HepG2 (cell line): Measurements from ENCODE around the gene AHRR. TPM values are rescaled to one million over a fixed set of nuclear protein-coding genes. Genes with fewer than 3 reads are reported as not detected.

Source experiments
- ATAC-seq: fragments of 200-7000 bp; cut with Tn5 transposase; 3 replicates; pipeline ENCODE4 v1.9.1; 2020; ENCODE audit warnings: mild to moderate bottlenecking, moderate library complexity
- BruUV-seq: library from RNA; stranded (reverse); fragments of 400-500 nt; replicated peaks from 2 replicates; lab custom pipeline; 2021; lab: Mats Ljungman, UMichigan
- CTCF ChIA-PET: fragments of 300-600 bp; formaldehyde crosslinking; extraction: SDS; loops from one replicate; lab custom pipeline; 2021; ENCODE audit warnings: low total read pairs, inconsistent platforms, low intra/inter-chr PET ratio; lab: Yijun Ruan, JAX
- POLR2A ChIA-PET: fragments of 350-600 bp; sonication (Branson Sonifier 250); formaldehyde crosslinking; loops from one replicate; lab custom pipeline; 2020; ENCODE audit warnings: antibody characterized with exemption, inconsistent platforms; lab: Yijun Ruan, JAX
- DNase-seq: peaks from one replicate; pipeline ENCODE4 v3.0.0-alpha.2; 2015; ENCODE audit warnings: low spot score
- FAIRE-seq: peaks from 3 replicates; lab custom pipeline; 2011; peaks lifted over from hg19 to GRCh38; lab: Jason Lieb, UNC
- H2AFZ ChIP-seq: one replicate; pipeline ENCODE4 v1.6.1; 2011; ENCODE audit warnings: low read length, inconsistent platforms
- H3K27ac ChIP-seq: fragments of 300-600 bp; 3 replicates; pipeline ENCODE4 v1.8.0; 2011; ENCODE audit warnings: mixed run types, mild to moderate bottlenecking, mixed read lengths, low read length, inconsistent platforms; ENCODE audit not compliant: insufficient read depth; ENCODE audit errors: extremely low read length
- H3K27me3 ChIP-seq, 2 experiments: fragments of 200-600 bp in 1 of 2; 2 replicates in 1 of 2; 3 replicates in 1 of 2; pipeline versions ENCODE4 v1.6.0 to v1.8.0; 2011; ENCODE audit warnings: low read length in 2 of 2, mild to moderate bottlenecking in 2 of 2, moderate library complexity in 2 of 2, inconsistent platforms in 1 of 2; ENCODE audit not compliant: insufficient read depth in 2 of 2, control insufficient read depth in 1 of 2
- H3K36me3 ChIP-seq, 2 experiments: fragments of 200-600 bp in 1 of 2; replicated peaks in 1 of 2; 2 replicates in 1 of 2; 3 replicates in 1 of 2; pipeline versions ENCODE4 v1.5.1 to v1.8.0; 2011; ENCODE audit warnings: low read length in 2 of 2, inconsistent platforms in 1 of 2; ENCODE audit not compliant: insufficient read depth in 2 of 2, control insufficient read depth in 1 of 2
- H3K4me1 ChIP-seq: 2 replicates; pipeline ENCODE4 v1.5.1; 2012; ENCODE audit warnings: low read length, inconsistent platforms; ENCODE audit not compliant: insufficient read depth
- H3K4me2 ChIP-seq: 2 replicates; pipeline ENCODE4 v1.6.0; 2011; ENCODE audit warnings: low read depth, low read length, inconsistent platforms
- H3K4me3 ChIP-seq, 3 experiments: fragments of 200-600 bp in 1 of 3; sonication (generic), shearing (Covaris generic) in 1 of 3; replicated peaks in 1 of 3; 2 replicates each; pipeline ENCODE4 v1.5.1; 2011 to 2016; ENCODE audit warnings: low read length in 3 of 3, inconsistent platforms in 2 of 3, low read depth in 2 of 3, mild to moderate bottlenecking in 2 of 3, control low read depth in 1 of 3, mixed read lengths in 1 of 3; ENCODE audit not compliant: insufficient read depth in 1 of 3
- H3K79me2 ChIP-seq: one replicate; pipeline ENCODE4 v1.6.1; 2011; ENCODE audit warnings: low read length, inconsistent platforms; ENCODE audit not compliant: insufficient read depth
- H3K9ac ChIP-seq: 2 replicates; pipeline ENCODE4 v1.6.0; 2011; ENCODE audit warnings: mild to moderate bottlenecking, low read depth, low read length, inconsistent platforms; ENCODE audit not compliant: insufficient read depth
- H3K9me3 ChIP-seq: 2 replicates; pipeline ENCODE4 v1.5.1; 2012; ENCODE audit warnings: mild to moderate bottlenecking, low read length
- H4K20me1 ChIP-seq: 2 replicates; pipeline ENCODE4 v1.6.0; 2011; ENCODE audit warnings: inconsistent platforms, mild to moderate bottlenecking, low read length, moderate library complexity; ENCODE audit not compliant: insufficient read depth
- SOX13 ChIP-seq, 3 experiments: fragments of 450-650 bp in 1 of 3; sonication (generic) in 1 of 3; formaldehyde crosslinking in 1 of 3; IDR thresholded peaks in 2 of 3; conservative IDR thresholded peaks in 1 of 3; 2 replicates each; pipeline versions ENCODE4 v1.5.0 to v1.6.1; 2016 to 2020; ENCODE audit warnings: antibody characterized with exemption in 1 of 3, mild to moderate bottlenecking in 1 of 3, missing compliant biosample characterization in 1 of 3, missing genetic modification reagents in 1 of 3, moderate library complexity in 1 of 3
- TEAD3 ChIP-seq: optimal IDR thresholded peaks from 2 replicates; pipeline ENCODE3; 2016; ENCODE audit warnings: borderline replicate concordance
- ZFP90 ChIP-seq: sonication (generic); formaldehyde crosslinking; IDR thresholded peaks from 2 replicates; pipeline ENCODE4 v1.8.0; 2022; ENCODE audit warnings: missing genetic modification reagents, mild to moderate bottlenecking, inconsistent platforms, borderline replicate concordance
- ZIK1 ChIP-seq: sonication (generic); formaldehyde crosslinking; IDR thresholded peaks from 2 replicates; pipeline ENCODE4 v1.5.0; 2020; ENCODE audit warnings: mild to moderate bottlenecking, low read depth, missing genetic modification reagents, borderline replicate concordance
- WGBS: methylation state at CpG from one replicate; pipeline ENCODE4 v1.1.6; 2017; ENCODE audit warnings: low lambda C conversion rate; 5-methylcytosine and 5-hydroxymethylcytosine counted together
- in situ Hi-C: cut with HindIII; loops from 2 replicates; pipeline ENCODE4 v1.10.0; 2017; ENCODE audit warnings: low pct_unique_long_range_greater_than_20kb; ENCODE audit not compliant: extremely low pct_ligation_motif_present
- intact Hi-C: fragments of 100-400 bp; cut with micrococcal nuclease; formaldehyde crosslinking; loops from one replicate; pipeline ENCODE4 v1.10.0; 2022; ENCODE audit not compliant: unreplicated experiment
- polyA plus RNA-seq, 8 experiments: library from polyadenylated mRNA; depleted of rRNA in 3 of 8; stranded (reverse) in 7 of 8; unstranded in 1 of 8; fragments of >200 nt; fragmentation: Illumina TruSeq in 4 of 8; extraction: Trizol in 4 of 8; gene quantifications; 2 replicates each; pipeline versions ENCODE4 v1.2.1 to v1.2.3, GENCODE V29; 2011 to 2016; ENCODE audit warnings: low read depth in 4 of 8, missing spikeins in 1 of 8, mixed read lengths in 1 of 8; ENCODE audit not compliant: insufficient read depth in 1 of 8
- total RNA-seq, 5 experiments: library from RNA; depleted of rRNA; stranded (reverse); fragments of >200 nt; fragmentation: Illumina TruSeq; extraction: Trizol; gene quantifications; 2 replicates each; pipeline ENCODE4 v1.2.3, GENCODE V29; 2016; ENCODE audit warnings: low read depth in 1 of 5
- TF ChIP-seq, protein P1 (sequence below): IDR thresholded peaks from 2 replicates; pipeline ENCODE4 v1.6.1; 2016; ENCODE audit warnings: low read depth, borderline replicate concordance
- TF ChIP-seq, protein P2 (sequence below): sonication (generic); formaldehyde crosslinking; conservative IDR thresholded peaks from 2 replicates; pipeline ENCODE4 v1.4.0; 2020; ENCODE audit warnings: mild to moderate bottlenecking, missing genetic modification reagents, moderate library complexity
- TF ChIP-seq, protein P3 (sequence below): sonication (generic); formaldehyde crosslinking; IDR thresholded peaks from 2 replicates; pipeline ENCODE4 v1.4.0; 2020; ENCODE audit warnings: missing genetic modification reagents, mild to moderate bottlenecking, borderline replicate concordance
- TF ChIP-seq, protein P4 (sequence below): sonication (generic); formaldehyde crosslinking; IDR thresholded peaks from 2 replicates; pipeline ENCODE4 v1.4.0; 2020; ENCODE audit warnings: missing genetic modification reagents
- TF ChIP-seq, protein P5 (sequence below): sonication (generic); formaldehyde crosslinking; IDR thresholded peaks from 2 replicates; pipeline ENCODE4 v1.5.0; 2020; ENCODE audit warnings: missing genetic modification reagents

Gene AHRR
- total and polyA plus RNA-seq, 2 of the 13 experiments (the other 11 are each of a cell fraction or from before 2014, with no cell fraction given): 0.28 to 0.35 TPM

DNA sequence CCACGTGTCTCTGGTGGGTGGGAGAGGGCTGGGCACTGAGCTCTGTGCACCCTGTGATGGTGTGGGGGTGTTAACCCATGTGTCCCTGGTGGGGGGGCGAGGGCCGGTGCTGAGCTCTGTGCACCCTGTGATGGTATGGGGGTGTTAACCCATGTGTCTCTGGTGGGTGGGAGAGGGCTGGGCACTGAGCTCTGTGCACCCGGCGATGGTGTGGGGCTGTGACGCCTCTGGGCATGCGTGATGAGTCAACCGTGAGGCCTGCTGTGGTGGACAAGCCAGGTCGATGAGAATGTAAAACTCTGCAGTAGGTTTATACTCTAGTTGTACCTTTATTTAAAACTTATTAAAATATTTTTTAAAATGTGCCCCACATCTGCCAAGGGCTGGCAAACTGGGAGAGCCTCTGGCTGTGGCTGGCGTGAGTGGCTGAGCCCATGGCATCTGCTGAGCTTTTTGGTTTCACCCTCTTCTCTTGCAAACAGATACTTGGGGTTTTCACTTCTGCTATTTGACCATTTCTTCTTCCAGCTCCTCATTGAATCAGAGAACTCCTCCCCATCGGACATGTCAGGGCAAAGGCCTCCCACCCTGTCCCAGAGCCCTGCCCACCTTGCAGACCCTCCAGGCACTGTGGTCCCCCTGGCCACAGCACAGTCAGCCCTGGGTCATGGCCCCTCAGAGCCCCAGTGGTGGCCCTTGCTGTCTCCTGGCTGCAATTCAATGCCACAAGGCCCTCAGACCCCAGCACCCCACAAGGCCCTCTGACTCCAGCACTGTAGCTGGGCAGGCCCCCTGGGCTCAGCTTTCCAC is 103.0 kb downstream of the AHRR start:
- FAIRE-seq (no peak), DNase-seq (no peak), ATAC-seq (no peak)
- no peak overlapping the region for H3K4me3 ChIP-seq
- H3K4me1 ChIP-seq: no peaks in the 10 kb centered on the region
- H3K9ac ChIP-seq: no peak overlapping the region
- H2AFZ ChIP-seq: no peak overlapping the region
- H4K20me1 ChIP-seq: no peaks in the 10 kb centered on the region
- in situ Hi-C loops: no loop called here
- TF ChIP-seq, protein P1, sequence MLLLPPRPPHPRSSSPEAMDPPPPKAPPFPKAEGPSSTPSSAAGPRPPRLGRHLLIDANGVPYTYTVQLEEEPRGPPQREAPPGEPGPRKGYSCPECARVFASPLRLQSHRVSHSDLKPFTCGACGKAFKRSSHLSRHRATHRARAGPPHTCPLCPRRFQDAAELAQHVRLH: no peak
- TF ChIP-seq TEAD3 (CRISPR knock-in tag) (no peak), SOX13 (IDR thresholded peaks at IDR 0.05) (no peak), SOX13 (CRISPR knock-in tag; conservative IDR thresholded peaks at IDR 0.05 in 1 of 2, IDR thresholded peaks at IDR 0.05 in 1 of 2) (no peak), ZFP90 (no peak), ZIK1 (CRISPR knock-in tag) (no peak)
- TF ChIP-seq, protein P2, sequence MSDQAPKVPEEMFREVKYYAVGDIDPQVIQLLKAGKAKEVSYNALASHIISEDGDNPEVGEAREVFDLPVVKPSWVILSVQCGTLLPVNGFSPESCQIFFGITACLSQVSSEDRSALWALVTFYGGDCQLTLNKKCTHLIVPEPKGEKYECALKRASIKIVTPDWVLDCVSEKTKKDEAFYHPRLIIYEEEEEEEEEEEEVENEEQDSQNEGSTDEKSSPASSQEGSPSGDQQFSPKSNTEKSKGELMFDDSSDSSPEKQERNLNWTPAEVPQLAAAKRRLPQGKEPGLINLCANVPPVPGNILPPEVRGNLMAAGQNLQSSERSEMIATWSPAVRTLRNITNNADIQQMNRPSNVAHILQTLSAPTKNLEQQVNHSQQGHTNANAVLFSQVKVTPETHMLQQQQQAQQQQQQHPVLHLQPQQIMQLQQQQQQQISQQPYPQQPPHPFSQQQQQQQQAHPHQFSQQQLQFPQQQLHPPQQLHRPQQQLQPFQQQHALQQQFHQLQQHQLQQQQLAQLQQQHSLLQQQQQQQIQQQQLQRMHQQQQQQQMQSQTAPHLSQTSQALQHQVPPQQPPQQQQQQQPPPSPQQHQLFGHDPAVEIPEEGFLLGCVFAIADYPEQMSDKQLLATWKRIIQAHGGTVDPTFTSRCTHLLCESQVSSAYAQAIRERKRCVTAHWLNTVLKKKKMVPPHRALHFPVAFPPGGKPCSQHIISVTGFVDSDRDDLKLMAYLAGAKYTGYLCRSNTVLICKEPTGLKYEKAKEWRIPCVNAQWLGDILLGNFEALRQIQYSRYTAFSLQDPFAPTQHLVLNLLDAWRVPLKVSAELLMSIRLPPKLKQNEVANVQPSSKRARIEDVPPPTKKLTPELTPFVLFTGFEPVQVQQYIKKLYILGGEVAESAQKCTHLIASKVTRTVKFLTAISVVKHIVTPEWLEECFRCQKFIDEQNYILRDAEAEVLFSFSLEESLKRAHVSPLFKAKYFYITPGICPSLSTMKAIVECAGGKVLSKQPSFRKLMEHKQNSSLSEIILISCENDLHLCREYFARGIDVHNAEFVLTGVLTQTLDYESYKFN: no peak
- TF ChIP-seq, protein P3, sequence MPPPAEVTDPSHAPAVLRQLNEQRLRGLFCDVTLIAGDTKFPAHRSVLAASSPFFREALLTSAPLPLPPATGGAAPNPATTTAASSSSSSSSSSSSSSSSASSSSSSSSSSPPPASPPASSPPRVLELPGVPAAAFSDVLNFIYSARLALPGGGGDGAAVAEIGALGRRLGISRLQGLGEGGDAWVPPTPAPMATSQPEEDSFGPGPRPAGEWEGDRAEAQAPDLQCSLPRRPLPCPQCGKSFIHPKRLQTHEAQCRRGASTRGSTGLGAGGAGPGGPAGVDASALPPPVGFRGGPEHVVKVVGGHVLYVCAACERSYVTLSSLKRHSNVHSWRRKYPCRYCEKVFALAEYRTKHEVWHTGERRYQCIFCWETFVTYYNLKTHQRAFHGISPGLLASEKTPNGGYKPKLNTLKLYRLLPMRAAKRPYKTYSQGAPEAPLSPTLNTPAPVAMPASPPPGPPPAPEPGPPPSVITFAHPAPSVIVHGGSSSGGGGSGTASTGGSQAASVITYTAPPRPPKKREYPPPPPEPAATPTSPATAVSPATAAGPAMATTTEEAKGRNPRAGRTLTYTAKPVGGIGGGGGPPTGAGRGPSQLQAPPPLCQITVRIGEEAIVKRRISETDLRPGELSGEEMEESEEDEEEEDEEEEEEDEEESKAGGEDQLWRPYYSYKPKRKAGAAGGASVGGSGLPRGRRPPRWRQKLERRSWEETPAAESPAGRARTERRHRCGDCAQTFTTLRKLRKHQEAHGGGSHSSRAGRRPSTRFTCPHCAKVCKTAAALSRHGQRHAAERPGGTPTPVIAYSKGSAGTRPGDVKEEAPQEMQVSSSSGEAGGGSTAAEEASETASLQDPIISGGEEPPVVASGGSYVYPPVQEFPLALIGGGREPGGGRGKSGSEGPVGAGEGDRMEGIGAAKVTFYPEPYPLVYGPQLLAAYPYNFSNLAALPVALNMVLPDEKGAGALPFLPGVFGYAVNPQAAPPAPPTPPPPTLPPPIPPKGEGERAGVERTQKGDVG (CRISPR knock-in tag): no peak
- TF ChIP-seq, protein P4, sequence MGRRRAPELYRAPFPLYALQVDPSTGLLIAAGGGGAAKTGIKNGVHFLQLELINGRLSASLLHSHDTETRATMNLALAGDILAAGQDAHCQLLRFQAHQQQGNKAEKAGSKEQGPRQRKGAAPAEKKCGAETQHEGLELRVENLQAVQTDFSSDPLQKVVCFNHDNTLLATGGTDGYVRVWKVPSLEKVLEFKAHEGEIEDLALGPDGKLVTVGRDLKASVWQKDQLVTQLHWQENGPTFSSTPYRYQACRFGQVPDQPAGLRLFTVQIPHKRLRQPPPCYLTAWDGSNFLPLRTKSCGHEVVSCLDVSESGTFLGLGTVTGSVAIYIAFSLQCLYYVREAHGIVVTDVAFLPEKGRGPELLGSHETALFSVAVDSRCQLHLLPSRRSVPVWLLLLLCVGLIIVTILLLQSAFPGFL (CRISPR knock-in tag): no peak
- TF ChIP-seq, protein P5, sequence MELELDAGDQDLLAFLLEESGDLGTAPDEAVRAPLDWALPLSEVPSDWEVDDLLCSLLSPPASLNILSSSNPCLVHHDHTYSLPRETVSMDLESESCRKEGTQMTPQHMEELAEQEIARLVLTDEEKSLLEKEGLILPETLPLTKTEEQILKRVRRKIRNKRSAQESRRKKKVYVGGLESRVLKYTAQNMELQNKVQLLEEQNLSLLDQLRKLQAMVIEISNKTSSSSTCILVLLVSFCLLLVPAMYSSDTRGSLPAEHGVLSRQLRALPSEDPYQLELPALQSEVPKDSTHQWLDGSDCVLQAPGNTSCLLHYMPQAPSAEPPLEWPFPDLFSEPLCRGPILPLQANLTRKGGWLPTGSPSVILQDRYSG (CRISPR knock-in tag): no peak
- 80% methylated on average over 10 of the region's 11 CpGs for WGBS
- intact Hi-C loops: no loop called here
- no peaks in the 10 kb centered on the region for H3K36me3 ChIP-seq
- POLR2A ChIA-PET: no interaction called here
- no TSS peak for BruUV-seq
- no peak overlapping the region for H3K4me2 ChIP-seq
- H3K27me3 ChIP-seq: no peaks in the 10 kb centered on the region
- no peak overlapping the region for H3K27ac ChIP-seq
- H3K9me3 ChIP-seq: no peaks in the 10 kb centered on the region
- CTCF ChIA-PET: no interaction called here
- no peaks in the 10 kb centered on the region for H3K79me2 ChIP-seq
